ENCODE measurements around the gene CAMK2D.

The CAMK2D gene

DNA sequence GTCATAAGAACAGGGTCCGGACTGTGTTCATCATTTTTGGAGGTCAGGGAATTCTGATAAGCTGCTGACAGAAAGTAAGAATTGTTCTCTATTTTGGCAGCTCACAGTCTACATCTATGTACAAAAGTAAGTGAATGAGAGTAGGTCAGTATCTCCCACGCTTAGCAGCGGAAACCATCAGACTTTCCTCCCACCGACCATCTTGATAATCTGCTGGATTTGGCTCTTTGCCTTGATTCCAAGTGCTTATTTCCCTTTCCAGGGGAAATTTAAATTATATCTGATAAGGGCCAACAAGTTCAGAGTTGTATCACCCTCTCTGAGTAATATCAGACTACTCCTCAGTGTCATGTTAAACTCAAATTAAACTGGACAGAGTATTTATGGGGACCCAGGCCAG, 118.0 kb downstream of the CAMK2D start:
- in situ Hi-C loops (cut with HindIII; ENCODE audit: low sequenced_read_pairs), result no loop called here

DNA sequence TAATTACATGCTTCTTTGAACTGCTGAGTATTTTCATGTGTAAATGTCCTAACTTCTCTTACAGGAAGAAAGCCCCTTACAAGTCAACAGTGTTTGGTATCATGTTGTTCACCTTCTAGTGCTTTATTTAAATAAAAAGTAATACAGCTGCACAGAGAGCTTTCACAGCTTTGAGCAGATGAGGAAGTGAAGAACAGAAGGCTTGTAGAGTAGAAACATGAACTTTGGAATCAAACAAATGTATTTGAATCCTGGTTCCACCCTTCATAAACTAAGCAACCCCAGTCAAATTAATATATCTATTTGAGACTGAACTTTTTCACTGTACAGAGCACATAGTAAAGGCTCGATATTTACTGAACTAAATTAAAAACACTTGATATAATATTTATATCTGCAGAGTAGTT, 120.5 kb downstream of the CAMK2D start:
- in situ Hi-C loops (cut with HindIII; ENCODE audit: low sequenced_read_pairs), result no loop called here

DNA sequence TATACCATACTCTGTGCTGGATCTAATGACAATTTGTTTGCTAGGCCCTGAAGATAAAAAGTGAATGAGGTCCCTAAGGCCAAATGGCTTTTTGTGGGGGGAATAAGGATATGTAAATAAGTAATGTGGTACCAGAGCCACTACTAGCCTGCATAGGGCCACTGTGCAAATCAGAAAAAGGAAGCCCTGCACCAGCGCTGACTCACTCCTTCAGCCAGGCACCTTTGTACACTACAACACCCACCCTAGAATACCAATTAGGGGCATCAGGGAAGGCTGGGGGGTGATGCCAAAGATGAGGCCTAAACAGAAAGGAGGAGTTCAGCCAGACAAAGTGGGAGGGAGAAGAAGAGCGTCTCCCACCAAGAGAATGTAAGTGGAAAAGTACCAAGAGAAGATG, 122.2 kb downstream of the CAMK2D start:
- in situ Hi-C loops (cut with HindIII; ENCODE audit: low sequenced_read_pairs), result no loop called here

DNA sequence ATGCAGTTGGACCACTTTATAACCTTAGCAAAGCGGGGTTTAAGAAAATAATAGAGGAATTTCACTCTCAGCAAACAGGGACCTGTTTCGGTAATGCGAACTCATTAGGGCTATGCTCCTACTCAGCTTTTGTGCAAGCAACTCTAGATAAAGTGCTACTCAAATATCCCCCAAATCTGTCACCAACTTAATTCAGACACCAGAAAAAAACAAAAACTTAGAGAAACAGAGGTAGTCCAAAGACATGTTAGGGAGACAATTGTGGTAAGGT, 123.0 kb downstream of the CAMK2D start:
- in situ Hi-C loops (cut with HindIII; ENCODE audit: low sequenced_read_pairs), result no loop called here

DNA sequence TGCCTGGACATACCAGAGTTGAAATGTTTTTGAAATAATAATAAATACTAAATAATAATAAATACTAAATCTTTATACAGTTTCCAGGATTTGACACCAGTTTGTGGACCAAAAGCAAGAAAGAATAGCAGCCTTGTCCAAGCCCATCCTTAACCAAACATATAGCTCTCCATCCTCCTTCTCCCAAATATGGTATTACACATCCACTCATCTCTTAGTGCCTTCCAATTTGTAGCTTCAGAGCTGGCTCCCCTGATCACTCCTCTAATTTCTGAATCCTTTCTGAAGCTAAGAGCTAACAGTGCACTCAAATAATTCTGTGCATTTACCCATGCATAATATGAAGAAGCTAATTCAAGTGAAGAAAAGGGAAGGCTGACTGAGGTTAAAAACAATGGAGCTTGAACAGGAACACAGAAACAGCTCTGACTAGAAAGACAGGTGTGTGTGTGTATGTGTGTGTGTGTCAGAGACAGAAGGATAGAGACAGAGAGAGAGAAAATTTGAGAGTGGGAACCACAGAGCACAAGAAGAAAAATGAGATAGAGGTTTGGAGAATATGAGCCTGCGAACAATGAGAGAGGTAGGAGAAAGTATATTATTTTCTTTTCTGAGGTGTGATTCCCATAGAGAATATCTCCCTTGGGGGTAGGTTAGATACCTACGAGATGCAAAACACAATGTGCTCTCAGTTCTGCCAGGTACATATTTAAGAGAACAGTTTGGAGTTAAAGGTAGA, 123.5 kb downstream of the CAMK2D start:
- in situ Hi-C loops (cut with HindIII; ENCODE audit: low sequenced_read_pairs), result no loop called here

DNA sequence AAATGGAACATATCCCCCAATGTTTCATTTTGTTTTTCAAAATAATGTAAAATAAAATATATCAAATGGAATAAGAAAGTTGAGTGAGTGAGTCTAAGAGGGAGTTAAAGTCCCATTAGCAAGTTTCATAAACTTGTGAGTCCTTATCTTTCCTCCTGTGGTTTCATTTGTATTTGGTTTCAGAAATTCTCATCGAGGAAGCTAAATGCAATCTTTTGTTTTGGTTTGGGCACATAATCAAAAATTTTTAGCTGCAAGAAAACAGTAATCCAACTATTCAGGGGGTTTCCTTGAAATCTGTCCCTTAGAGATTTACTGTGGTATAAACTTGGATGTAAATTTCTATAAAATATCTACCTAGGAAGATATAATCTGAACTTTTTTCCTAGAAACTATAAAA, 124.2 kb downstream of the CAMK2D start:
- in situ Hi-C loops (cut with HindIII; ENCODE audit: low sequenced_read_pairs), result no loop called here

DNA sequence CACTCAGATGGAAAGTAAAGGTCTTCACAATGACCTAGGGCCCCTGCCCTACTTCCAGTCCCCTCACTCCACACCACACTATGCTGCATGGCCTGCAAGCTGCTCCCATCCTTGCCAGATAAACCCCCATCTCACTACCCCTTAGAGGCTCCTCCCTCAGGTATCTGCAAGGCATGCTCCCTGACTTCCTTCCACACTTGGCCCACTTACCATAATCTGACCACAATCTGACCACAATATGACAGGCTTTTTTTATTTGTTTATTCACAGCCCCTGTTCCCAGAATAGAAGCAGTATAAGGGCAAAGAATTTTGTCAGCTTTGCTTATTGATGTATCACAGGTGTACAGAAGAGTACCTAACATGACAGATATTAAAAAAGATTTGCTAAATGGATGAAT, 124.7 kb downstream of the CAMK2D start:
- in situ Hi-C loops (cut with HindIII; ENCODE audit: low sequenced_read_pairs), result no loop called here

DNA sequence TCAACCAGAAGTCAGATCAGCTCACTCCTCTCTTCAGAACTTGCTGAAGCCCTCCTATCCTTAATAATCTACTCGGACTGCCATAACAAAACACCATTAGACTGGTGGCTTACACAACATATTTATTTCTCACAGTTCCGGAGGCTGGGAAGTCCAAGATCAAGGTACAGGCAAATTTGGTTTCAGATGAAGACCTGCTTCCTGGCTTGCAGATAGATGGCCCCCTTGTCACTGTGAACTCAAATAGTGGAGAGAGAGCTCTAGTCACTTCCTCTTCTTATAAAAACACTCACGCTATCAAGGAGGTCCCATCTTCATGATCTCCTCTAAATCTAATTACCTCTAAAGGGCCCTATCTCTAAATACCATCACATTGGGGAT, 125.1 kb downstream of the CAMK2D start:
- in situ Hi-C loops (cut with HindIII; ENCODE audit: low sequenced_read_pairs), result no loop called here

DNA sequence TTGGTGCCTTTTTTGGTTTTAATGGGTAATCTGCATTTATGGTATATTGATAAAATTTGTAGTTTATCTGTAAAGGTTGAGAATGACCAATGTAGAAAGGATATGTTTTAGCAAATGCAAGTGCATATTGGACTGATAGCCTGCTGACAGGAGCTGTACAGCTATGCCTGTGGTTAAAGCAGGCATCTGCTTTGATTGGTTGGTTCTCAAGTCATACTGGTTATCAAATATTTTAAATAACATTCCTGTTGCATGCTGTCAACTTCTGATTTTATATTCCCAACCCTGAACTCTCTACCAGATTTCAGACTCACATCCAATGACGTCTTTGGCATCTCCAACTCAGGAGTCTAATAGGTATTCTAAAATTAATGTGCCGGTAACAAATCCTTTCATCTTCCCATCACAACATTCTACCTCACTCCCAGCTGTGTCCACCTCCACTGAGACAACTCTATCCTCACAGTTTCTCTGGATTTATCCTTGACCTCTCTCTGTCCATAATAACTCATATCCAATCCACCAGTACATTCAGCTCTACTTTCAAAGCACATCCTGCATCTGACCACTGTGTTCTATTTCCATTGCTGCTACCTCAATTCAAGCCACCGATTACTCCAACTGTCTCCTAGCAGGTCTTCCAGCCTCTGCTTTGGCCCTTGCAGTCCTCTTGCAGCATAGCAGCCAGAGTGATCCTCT, 125.7 kb downstream of the CAMK2D start:
- in situ Hi-C loops (cut with HindIII; ENCODE audit: low sequenced_read_pairs), result no loop called here

DNA sequence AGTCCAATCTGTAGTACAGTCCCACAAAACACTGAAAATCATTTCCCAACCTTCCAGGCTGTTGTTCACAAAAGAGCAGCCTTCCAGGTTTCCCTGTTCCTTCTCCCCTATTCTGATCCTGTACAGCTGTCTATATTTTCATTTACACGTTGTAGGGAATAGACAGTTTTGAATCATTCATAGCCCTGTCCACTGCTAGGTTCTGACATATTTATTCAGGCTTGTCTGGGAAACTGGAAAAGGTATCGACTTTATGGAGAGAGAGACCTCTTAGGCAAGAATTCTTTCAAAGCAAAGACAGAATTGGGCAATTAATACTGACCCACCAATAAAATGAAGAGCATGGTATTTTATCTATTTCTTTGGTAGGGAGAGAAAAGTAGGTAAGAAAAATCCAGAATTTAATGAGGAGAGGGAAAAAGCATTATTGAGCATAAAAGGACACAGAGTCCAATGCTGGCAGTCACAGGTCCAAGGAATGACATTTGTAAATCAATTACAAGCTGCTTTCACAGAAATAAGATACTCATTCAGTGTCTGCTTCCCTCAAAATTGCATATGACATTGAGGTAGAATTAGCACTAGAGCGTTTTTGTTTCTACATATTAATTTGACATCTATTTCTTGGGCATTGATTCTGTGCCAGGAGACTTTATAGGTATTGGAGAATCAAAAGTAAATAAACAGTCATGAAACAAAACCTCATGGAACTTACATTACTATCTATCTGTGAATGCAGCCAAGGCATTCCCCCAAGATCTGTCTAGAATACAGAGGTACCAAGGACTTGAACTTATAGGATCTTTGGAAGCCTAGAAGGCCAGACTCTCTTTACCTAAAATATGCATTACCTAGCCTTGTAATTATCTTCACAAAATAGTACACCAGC, 127.2 kb downstream of the CAMK2D start:
- in situ Hi-C loops (cut with HindIII; ENCODE audit: low sequenced_read_pairs), result no loop called here

DNA sequence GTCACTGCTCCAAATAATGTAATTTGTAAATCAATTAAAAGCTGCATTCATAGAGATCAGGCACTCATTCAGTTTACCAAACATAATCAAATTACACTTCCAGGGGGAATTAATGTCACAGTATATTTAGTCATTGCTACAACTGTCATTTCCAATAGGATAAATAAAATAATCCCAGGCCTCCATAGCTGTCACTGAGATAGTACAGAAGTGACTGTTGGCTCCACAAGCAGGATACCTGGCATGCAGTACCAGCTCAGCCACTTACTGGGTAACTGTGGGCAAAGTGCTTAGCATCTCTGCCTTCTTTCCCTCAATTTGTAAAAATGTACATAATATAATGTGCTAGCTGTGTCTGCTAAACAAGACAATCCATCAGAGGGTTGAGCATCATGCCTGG, 128.1 kb downstream of the CAMK2D start:
- in situ Hi-C loops (cut with HindIII; ENCODE audit: low sequenced_read_pairs), result no loop called here

DNA sequence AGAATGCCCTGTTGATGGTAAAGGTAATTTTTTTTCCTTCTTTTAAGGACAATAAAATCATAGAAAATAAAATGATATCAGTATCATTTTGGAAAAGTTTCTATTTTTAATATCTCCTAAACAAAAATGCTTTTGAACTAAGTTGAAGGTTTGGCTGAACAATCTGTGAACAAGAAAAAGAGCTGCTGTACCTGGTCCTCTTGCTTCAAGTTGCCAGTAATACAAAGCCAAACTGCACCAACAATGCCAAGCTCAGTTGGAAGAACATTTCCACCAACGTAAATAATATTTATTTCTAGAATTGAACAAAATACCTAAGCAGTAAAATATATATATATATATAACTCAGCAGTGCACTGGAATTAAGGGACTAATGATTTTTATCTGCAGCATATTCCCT, 132.8 kb downstream of the CAMK2D start:
- in situ Hi-C loops (cut with HindIII; ENCODE audit: low sequenced_read_pairs), result no loop called here

DNA sequence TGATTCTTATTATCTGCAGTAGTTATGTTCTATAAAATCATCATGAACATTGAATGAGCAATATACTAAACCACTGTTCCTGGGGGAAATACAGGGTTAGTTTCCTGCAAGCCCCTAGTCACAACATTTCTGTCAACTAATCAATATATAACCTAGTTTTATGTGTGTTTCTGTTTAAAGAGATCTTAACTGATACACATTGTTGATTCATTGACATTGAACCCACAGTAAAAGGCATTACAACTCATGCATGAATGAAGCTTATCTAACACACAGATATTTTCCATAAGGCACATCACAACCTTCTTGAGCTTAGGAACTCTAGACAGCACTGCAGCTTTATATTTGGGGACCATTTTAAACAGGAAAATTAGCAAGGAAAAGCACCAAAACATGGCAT, 134.2 kb downstream of the CAMK2D start:
- in situ Hi-C loops (cut with HindIII; ENCODE audit: low sequenced_read_pairs), result no loop called here

DNA sequence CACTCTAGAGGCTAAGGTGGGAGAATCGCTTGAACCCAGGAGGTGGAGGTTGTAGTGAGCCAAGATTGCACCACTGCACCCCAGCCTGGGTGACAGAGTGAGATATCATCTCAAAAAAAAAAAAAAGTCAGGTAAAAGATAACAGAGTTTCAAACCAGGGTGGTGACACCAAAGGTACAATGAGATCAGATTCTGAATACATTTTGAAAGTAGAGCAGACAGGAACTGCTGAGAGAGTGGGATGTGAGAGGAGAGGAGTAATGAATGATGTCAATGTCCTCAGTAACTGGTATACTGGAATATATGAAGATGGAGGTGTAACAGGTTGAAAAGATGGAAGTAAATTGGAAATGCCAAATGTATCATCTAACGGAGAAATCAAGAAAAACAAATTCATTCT, 135.6 kb downstream of the CAMK2D start:
- in situ Hi-C loops (cut with HindIII; ENCODE audit: low sequenced_read_pairs), result no loop called here

DNA sequence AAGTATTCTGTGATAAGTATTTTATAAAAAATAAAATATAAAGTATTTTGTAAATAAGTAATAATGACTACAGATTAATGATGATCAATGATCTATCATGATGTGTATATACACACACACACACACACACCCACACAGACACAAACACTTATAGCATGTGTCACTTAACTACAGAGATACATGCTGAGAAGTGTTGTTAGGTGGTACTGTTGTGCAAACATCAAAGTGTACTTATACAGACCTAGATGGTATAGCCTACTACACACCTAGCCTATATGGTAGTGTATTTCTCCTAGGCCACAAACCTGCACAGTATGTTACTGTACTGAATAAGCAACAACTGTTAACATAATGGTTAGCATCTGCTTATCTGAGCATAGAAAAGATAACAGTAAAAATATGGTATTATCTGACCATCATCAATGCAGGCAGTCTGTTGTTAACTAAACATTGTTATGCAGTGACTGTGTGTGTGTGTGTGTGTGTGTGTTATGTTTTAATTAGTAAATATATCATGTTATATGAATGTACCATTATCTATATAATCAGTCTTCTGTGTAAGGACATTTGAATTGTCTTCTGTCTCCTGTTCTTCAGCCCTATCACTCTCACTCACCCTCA, 138.2 kb downstream of the CAMK2D start:
- in situ Hi-C loops (cut with HindIII; ENCODE audit: low sequenced_read_pairs), result no loop called here

DNA sequence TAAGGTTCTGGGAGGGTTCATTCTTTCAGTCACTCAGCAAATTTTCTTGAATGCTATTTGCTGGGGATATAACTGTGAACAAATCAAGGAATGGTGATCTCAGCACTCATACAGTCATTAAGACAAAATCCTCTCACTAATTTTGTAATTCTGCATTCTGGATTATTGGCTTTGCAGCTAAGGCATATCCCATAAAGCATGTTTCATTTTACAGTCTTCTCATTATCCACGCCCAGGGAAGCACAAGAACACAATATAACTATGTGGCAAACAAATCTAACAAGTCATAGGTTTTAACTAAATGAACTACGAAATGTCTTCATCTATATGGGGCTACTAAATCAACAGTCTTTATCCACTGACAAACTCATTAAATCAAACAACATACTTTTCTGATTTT, 139.9 kb downstream of the CAMK2D start:
- in situ Hi-C loops (cut with HindIII; ENCODE audit: low sequenced_read_pairs), result no loop called here

DNA sequence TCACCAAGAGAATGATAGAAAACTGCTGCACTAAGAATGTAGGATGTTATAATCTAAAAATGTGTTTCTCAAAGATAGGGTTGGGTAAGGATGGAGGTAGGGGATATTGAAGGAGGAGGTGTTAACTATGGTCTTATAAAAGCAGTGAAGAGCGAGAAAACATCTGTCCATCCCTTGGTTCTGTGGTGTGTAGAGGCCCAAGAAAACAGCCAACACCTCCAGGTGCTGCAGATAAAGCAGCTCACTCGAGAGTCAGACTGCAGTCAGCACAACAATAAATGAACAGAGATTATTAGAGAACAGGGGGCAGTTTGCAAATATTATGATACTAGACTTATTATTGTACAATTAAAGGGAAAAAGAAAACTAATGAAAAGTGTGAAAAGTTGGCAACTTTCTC, 141.5 kb downstream of the CAMK2D start:
- in situ Hi-C loops (cut with HindIII; ENCODE audit: low sequenced_read_pairs), result no loop called here

DNA sequence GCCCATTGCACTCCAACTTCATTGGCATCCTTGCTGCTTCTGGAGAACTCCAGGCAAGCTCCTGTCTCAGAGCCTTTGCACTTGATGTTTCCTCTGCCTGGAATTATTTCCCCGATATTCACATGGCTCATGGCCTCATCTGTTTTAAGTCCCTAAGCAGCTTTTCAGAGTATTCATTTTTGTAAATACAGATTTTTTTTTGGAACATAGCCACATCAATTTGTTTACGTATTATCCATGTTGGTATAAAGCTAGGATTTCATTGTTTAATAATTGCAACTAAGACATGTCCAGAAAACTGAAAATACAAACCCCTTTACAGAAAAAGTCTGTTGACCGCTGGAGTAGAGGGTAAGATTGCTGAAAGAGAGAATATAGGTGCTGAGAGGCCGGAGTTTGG, 142.0 kb downstream of the CAMK2D start:
- in situ Hi-C loops (cut with HindIII; ENCODE audit: low sequenced_read_pairs), result no loop called here

DNA sequence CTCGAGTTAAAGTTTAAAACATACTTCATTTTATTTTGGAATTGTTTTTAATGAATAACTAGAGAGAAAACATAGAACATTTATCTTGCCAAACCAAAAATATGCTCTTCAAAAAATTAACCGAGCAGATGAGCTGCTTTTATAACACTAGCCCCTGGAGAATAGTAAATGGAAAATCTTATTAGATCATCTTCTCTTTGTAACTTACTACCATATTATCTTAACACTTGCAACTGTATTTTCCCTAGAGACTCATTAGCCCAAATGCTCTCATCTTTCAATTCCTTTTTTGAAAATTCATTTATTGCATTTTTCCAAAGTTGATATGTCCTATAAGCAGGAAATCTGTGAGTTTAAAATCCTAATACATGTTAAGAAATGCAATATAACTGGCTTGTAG, 143.3 kb downstream of the CAMK2D start:
- in situ Hi-C loops (cut with HindIII; ENCODE audit: low sequenced_read_pairs), result no loop called here

DNA sequence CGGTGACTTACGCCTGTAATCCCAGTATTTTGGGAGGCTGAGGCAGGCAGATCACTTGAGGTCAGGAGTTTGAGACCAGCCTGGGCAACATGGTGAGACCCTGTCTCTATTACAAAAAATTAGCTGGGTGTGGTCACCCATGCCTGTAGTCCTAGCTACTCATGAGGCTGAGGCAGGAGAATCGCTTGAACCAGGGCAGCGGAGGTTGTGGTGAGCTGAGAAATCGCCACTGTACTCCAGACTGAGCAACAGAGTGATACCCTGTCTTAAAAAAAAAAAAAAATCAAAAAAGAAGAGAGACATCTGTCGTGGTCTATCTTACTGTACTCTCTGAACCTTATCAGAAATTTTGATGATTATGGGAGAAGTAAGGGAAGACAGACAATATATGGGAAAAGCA, 144.3 kb downstream of the CAMK2D start:
- in situ Hi-C loops (cut with HindIII; ENCODE audit: low sequenced_read_pairs), result no loop called here

DNA sequence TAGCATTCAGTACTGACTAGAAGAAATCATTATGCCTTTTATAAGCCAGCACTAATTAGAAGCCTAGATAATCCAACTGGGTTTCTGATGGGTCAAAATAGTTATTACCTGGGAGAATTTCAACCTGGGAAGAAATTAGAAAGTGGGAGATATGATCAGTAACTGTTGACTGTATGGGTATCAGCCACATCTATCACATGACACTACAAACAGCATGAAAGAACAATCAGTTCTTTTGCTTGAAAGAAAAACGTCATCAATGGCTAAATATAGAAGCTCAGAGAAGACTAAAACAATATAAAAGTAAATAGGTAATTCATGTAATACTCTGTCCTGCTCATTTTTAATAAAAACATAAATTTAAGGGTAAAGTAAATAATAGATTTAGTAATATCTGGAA, 145.1 kb downstream of the CAMK2D start:
- in situ Hi-C loops (cut with HindIII; ENCODE audit: low sequenced_read_pairs), result no loop called here

DNA sequence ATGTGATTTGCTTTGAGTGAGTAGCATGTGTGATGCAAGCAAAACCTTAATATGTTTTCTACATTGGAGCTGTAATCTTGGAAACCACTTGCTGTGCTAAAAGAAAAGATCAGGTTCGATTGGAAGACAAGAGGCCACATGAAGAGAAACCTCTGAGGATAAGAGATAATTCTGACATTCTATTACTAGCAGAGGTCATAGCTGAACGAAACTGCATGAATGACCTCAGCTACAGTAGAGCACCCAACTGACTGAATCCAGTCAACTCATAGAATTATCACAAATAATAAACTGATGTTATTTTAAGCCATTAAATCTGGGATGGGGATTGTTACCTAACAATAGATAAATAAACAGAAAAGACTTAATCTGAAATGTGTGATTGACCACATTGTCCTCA, 147.1 kb downstream of the CAMK2D start:
- in situ Hi-C loops (cut with HindIII; ENCODE audit: low sequenced_read_pairs), result no loop called here

Measured in DLD1 (cell line).